Measurements from ENCODE around the gene TLCD1. TPM values are rescaled to one million over a fixed set of nuclear protein-coding genes. Genes with fewer than 3 reads are reported as not detected.

The TLCD1 gene
- total RNA-seq, 4 donors from 2014 or later: 3.3 to 9.1 (median 5.8) TPM

DNA sequence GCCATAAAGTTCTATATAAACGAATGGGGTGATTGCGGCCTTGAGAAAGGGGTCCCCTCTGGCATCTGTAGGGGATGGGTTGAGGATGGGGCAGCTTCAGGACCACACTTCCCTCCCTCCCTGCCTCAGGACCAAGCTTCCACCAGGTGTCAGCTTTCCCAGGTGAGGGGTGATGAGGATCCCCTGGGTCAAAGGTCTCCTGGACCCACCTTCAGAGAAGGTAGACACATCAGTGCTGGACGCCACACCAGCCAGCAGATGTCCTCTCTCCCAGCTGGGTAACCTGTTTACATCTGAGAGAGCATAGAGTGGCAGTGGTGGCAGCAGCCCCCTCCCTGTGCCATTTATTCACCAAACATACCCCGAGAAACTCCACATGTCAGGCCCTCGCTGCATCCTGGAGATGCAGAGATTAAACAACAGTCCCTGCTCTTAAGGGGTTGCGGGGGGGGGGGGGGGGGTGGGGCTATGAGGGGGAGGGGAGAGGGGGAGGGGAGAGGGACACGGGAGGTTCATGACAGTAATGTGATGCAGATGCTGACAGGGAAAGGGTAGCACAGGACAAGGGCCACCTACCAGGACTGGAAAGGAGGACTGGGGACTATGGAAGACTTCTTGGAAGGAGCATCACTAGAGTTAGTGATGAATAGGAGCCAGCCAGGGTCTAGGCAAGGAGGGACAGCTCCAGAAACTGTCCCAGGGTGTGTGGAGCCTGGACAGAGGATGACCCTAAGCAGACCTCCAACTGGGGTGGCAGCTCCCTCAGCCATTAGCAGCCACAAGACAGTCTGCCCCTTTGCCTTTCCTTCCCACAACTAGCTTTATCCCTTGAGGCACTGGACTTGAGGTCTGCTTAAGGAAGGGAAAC, 19.3 kb downstream of the TLCD1 start:
- Histone ChIP-seq H3K27me3 (no peaks in the 10 kb centered on the region), H3K4me3 (no peak overlapping the region), H3K4me1 (peaks cover 0 to 25% (median 0%) of the 10 kb centered on the region in 4 donors), H3K27ac (no peak overlapping the region), H3K9me3 (no peaks in the 10 kb centered on the region), H3K36me3 (peaks cover 0 to 19% (median 0%) of the 10 kb centered on the region in 3 donors)
- DNase-seq: no peak
- TF ChIP-seq, protein P1, sequence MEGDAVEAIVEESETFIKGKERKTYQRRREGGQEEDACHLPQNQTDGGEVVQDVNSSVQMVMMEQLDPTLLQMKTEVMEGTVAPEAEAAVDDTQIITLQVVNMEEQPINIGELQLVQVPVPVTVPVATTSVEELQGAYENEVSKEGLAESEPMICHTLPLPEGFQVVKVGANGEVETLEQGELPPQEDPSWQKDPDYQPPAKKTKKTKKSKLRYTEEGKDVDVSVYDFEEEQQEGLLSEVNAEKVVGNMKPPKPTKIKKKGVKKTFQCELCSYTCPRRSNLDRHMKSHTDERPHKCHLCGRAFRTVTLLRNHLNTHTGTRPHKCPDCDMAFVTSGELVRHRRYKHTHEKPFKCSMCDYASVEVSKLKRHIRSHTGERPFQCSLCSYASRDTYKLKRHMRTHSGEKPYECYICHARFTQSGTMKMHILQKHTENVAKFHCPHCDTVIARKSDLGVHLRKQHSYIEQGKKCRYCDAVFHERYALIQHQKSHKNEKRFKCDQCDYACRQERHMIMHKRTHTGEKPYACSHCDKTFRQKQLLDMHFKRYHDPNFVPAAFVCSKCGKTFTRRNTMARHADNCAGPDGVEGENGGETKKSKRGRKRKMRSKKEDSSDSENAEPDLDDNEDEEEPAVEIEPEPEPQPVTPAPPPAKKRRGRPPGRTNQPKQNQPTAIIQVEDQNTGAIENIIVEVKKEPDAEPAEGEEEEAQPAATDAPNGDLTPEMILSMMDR (IDR thresholded peaks at IDR 0.05): no peak
- TF ChIP-seq POLR2A (IDR thresholded peaks at IDR 0.05): no peak

DNA sequence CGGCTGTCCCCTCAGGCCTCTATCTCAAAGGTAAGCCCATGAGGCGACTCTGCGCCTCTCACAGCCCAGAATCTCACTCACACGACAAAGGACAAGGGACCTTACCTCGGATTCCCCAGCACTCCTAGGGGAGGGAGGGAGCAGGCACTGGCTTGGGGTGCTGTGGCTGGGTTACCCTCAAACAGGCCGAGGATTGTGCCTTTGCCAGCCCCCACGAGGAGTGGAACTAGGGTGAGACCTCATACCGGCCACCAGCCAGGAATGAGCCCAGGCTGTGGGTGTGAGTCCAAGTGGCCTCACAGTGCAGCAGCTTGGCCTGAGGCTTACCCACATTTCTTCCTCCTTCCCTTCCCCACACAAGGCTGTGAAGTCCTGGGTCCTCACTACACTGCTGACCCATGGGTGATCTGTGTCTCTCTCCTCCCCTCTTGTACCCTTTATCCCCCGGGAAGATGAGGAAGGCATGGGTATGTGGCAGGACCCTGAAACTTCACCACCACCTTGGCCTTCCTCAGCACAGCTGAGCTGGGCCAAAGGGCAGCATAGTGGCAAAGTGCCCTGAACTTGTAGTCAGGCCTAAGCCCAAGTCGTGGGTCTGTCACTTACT, 20.2 kb downstream of the TLCD1 start:
- Histone ChIP-seq H3K27ac (no peak overlapping the region), H3K36me3 (peaks cover 0 to 28% (median 0%) of the 10 kb centered on the region in 3 donors), H3K27me3 (no peaks in the 10 kb centered on the region), H3K4me3 (no peak overlapping the region), H3K4me1 (peaks cover 0 to 21% (median 0%) of the 10 kb centered on the region in 4 donors), H3K9me3 (no peaks in the 10 kb centered on the region)
- no peak for DNase-seq
- TF ChIP-seq, protein P1 (IDR thresholded peaks at IDR 0.05): no peak
- TF ChIP-seq POLR2A (IDR thresholded peaks at IDR 0.05): no peak

DNA sequence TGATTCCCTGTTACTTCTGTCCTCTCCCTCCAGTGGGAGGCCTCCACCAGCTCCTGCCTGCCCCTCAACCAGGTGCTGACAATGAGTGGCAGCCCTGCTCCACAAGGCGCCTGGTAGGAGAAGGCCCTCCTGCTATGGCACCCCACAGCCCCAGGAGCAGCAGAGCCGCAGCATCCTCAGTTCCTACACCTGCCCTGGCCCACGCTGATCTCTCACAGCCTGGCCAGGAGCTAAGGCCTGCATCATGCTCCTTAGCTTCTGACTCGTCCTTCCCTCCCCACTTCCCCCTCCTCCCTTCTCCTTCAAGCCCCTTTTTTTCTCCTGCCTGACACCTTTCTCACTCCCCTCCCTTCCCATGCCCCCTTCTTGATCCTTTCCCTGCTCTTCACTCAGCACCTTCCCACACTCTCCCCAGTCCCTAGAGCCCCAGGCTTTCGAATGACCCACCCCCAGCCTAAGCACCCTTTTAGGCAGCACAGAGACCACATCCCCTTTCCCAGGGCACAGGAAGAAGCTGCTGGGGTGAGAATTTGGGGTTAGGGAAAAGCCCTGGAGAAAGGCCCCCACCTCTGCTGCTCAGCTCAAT, 20.9 kb downstream of the TLCD1 start:
- no peak for DNase-seq
- TF ChIP-seq POLR2A (IDR thresholded peaks at IDR 0.05): no peak
- TF ChIP-seq, protein P1 (IDR thresholded peaks at IDR 0.05): no peak
- H3K4me1 ChIP-seq: peaks cover 0 to 20% (median 0%) of the 10 kb centered on the region in 4 donors
- H3K4me3 ChIP-seq: no peak overlapping the region
- no peaks in the 10 kb centered on the region for H3K27me3 ChIP-seq
- no peak overlapping the region for H3K27ac ChIP-seq
- H3K9me3 ChIP-seq: no peaks in the 10 kb centered on the region
- peaks cover 0 to 34% (median 0%) of the 10 kb centered on the region in 3 donors for H3K36me3 ChIP-seq

DNA sequence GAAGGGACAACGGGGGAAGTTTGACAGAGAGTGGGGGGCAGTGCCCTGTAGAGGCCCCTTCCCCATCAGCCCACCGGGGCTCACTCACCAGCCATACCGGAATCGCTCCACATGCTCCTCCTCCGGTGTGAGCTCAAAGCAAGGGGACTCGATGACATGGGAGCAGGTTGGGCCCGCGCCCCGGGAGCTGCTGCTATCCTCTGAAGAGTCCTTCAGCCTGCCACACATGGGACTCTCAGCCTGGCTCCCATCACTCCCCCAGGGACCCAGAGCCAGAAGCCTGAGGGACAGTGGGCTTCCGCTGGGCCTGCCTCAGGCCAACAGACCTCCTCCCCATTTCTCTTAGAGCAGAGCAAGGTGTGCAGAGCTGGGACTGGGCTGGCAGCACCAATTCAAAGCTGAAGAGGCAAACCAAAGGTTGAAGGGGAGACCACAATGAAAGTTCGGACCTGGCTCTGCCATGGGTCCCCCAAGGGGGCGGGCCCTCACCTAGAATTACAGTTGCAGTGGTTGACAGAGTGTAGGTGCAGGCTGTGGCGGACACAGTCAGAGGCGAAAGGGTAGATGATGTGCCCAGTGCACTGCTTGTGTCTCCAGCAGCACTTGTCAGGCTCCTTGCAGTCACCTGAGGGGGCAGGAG, 21.7 kb downstream of the TLCD1 start:
- H3K36me3 ChIP-seq: peaks cover 0 to 43% (median 0%) of the 10 kb centered on the region in 3 donors
- TF ChIP-seq, protein P1 (IDR thresholded peaks at IDR 0.05): no peak
- no peak for TF ChIP-seq POLR2A (IDR thresholded peaks at IDR 0.05)
- DNase-seq: no peak
- H3K27me3 ChIP-seq: no peaks in the 10 kb centered on the region
- H3K9me3 ChIP-seq: no peaks in the 10 kb centered on the region
- no peak overlapping the region for H3K4me3 ChIP-seq
- H3K4me1 ChIP-seq: peaks cover 0 to 19% (median 2%) of the 10 kb centered on the region in 4 donors
- no peak overlapping the region for H3K27ac ChIP-seq

DNA sequence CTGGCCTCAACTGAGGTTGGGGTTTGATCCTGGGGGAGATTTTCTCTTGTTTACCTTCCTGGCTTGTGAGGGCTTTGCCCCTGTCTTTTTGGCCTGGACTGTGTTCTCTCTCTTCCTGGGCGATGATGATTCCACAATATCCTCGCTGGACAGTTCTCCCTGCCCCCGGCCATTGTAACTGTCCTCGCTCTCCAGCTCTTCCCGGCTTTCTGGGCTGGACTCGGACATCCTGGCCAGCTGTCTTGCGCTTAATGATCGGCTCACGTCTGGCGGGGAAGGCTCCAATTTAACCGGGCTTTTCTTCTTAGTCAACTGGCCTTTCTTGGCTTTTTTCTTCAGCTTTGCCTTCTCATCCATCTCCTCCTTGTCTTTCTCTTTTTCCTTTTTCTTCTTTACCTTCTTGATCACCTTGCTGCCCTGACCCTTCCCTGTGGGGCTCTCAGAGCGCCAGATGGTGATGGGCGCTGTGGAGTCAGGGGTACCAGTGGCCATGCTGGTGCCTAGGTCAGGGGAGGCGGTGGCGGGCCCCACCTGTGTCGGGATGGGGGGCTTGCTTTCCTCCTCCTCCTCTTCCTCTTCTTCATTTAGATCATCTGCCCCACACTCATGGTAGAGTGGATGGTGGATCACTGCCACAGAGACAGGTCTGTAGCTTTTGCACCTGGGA, 22.3 kb downstream of the TLCD1 start:
- Histone ChIP-seq H3K9me3 (no peaks in the 10 kb centered on the region), H3K27ac (no peak overlapping the region), H3K27me3 (no peaks in the 10 kb centered on the region), H3K4me3 (no peak overlapping the region), H3K4me1 (peaks cover 0 to 19% (median 2%) of the 10 kb centered on the region in 4 donors), H3K36me3 (peaks cover 0 to 49% (median 0%) of the 10 kb centered on the region in 3 donors)
- DNase-seq: no peak
- TF ChIP-seq, protein P1 (IDR thresholded peaks at IDR 0.05): no peak
- TF ChIP-seq POLR2A (IDR thresholded peaks at IDR 0.05): no peak
